T-helper 1 cell treated with Interleukin-12 subunit alpha and Interleukin-12 subunit beta and Interleukin-4 antibody, amounts not matched to agents 30 ng/mL and 1 ng/mL, for 36 hours (primary cell): ENCODE data around the gene SGTA. TPM values are rescaled to one million over a fixed set of nuclear protein-coding genes. Genes with fewer than 3 reads are reported as not detected.

Experiments
- intact Hi-C: fragments of 100-400 bp; cut with micrococcal nuclease; formaldehyde crosslinking; loops from one replicate; pipeline ENCODE4 v1.15.1; 2024
- total RNA-seq: library from RNA; stranded (reverse); gene quantifications from 2 replicates; pipeline ENCODE4 v1.2.3, GENCODE V29; 2022

SGTA gene
- total RNA-seq, 1 donor from 2014 or later, result 49.2 TPM

- intact Hi-C loops, result loop anchor here (10.0 kb wide), 1 partner anchor 374 kb away; the partner anchor contains the start of gene NCLN
These were observed 27.3 kb upstream of the SGTA start for GRCh38 chr19:2810141-2811091.

- intact Hi-C loops, result loop anchor here (10.0 kb wide), 1 partner anchor 375 kb away; the partner anchor contains the start of gene NCLN
These were observed 26.5 kb upstream of the SGTA start for GRCh38 chr19:2809387-2810140.

GRCh38 chr19:2808129-2808941 lies 25.3 kb upstream of the SGTA start:
- intact Hi-C loops, result no loop called here

GRCh38 chr19:2807379-2808128 lies 24.5 kb upstream of the SGTA start:
- intact Hi-C loops, result no loop called here

DNA sequence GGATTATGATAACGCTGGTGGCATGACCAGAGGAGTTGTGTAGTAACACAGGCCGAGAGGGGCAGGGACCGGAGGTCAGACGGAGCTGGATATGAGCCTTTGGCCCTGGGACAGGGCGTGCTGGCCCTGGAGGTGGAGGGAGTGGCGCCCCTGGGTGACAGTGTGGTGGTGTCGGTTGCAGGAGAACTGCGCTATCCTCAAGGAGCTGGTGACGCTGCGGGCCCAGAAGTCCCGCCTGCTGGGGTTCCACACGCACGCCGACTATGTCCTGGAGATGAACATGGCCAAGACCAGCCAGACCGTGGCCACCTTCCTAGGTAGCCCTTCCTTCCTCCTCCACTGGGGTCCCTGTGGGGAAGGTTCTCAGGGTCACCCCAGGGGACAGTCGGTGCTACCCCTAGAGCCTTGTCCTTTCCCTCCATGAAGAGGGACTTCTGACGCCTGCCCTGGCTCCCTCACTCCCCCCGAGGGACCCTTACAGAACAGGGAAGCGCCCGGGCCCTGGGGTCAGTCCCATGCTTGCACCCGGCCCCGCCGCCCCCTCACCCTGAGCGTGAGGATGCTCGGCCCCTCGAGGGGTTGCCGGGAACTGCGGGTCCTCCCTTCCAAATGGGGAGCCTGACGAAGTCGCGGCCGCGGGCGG lies 23.8 kb upstream of the SGTA start:
- intact Hi-C loops, result no loop called here

DNA sequence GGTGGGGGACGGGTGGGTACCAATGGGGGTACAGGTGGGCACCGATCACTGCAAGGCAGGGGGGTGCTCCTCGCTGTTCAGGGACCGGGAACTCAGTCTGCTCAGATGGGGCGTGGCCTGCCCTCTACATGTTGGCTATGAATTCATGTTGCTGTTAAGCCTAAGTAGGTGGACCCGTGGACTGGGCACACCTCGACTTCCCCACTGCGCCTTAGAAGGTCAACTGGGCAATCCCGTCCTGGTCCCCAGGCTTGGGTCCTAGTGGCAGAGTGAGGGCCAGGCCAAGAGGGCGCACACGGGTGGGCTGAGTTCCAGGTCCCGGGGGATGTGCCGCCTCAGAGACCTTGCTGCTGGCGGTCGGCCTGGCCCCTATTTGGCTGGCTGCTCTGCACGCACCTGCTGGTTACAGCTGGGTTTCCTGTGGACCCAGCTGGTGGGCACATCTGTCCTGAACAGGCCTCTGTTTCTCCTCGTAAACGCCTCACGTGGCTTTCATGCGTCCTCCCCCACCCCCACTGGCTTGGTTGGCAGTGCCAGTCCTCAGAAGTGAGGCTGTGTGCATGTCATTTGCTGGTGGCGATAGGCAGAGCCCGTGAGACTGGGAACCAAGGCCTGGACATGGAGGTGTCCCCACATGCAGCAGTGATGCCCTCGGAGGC lies 23.0 kb upstream of the SGTA start:
- intact Hi-C loops, result no loop called here

- intact Hi-C loops, result no loop called here
These were observed 22.3 kb upstream of the SGTA start for GRCh38 chr19:2805261-2805900.

DNA sequence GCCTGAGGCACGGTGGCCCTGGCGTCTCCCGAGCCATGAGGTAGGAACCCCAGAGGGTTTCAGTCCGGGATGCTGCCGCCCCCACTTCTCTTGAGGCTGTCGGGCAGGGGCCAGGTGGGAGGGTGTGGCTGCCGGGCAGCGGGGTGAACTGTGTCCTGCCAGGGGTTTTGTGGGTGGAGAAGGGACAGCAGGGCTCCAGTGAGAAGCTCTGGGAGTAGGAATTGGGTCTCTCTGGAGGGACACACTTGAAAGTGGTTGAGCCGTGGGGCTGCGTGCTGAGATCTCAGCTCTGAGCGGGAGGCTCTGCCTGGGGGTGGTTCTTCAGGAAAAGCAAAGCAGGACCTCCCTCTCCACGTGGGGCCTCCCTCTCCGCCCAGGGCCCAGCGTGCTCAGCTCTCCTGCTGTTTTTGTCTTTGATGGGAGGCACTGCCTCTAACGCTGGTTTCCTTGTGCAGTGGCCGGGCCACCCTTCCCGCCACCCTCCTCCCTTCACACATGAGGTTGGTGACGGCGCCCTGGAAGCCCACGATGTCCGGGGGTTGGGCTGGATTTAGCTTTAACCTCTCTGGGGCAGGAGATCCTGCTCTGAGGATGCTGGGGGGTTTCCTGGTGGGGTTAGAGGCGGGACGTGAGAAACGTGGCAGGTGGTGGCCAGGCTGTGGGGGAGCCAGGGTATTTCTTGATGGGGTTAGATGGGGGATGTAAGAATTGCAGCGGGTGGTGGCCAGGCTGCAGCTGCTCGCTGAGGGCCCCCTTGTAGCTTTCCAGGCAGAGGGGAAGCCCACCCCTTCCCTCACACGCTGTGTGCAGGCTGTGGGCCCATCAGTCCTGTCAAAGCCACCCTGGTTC lies 21.3 kb upstream of the SGTA start:
- intact Hi-C loops, result no loop called here

GRCh38 chr19:2803486-2804155 lies 20.5 kb upstream of the SGTA start:
- intact Hi-C loops, result no loop called here

GRCh38 chr19:2802826-2803225 lies 19.8 kb upstream of the SGTA start:
- intact Hi-C loops, result no loop called here

GRCh38 chr19:2800506-2800905 lies 17.4 kb upstream of the SGTA start:
- intact Hi-C loops, result no loop called here

DNA sequence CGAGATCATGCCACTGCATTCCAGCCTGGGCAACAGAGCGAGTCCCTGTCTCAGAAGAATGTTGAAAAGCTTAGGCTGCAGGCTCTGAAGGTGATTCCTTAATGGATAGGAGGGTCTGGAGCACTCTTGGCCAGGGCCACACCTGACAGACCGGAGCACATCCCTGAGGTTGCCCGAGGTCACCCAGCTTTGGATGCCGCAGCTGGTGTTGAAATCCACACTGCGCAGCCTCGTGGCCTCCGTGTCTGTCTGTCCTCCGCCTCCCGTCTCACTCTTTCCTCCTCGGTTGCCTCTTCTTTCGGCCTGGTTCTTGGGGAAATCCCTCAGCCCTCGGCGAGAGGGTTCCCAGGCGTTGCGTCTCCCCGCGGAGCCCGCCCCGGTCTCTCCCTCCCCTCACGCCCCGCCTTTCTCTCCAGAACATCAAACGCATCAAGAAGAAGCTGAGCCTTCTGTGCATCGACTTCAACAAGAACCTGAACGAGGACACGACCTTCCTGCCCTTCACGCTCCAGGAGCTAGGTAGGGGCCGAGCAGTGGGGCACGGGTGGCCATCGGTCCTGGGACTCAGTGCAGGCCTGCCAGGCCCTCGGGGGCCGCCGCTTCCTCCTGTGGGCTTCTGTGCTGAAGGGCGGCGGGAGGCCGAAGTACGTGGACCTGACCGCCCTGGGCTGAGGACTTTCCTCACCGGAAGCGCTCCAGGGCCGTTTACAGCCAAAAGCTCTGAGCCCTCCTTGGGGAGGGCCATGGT lies 16.4 kb upstream of the SGTA start:
- intact Hi-C loops, result no loop called here

GRCh38 chr19:2798733-2799132 lies 15.7 kb upstream of the SGTA start:
- intact Hi-C loops, result no loop called here

DNA sequence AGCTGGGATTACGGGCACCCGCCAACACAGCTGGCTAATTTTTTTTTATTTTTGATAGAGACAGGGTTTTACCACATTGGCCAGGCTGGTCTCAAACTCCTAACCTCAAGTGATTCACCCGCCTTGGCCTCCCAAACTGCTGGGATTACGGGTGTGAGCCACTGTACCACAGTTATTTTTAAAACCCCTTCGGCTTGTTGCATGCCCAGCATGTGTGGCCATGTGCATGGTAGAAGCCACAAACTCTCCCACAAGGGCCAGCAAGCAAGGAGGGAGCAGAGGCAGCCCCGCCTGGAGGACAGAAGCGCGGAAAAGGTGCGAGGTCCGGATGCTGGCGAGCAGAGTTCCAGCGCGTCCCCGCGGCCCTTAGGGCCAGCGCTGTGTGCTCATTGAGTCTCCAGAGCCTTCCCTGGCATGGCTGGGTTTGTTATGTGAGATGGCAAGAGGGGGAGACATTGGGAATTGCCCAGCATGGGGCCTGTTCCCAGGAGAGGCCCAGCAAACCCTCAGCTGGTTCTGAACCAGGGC lies 15.1 kb upstream of the SGTA start:
- intact Hi-C loops, result no loop called here

DNA sequence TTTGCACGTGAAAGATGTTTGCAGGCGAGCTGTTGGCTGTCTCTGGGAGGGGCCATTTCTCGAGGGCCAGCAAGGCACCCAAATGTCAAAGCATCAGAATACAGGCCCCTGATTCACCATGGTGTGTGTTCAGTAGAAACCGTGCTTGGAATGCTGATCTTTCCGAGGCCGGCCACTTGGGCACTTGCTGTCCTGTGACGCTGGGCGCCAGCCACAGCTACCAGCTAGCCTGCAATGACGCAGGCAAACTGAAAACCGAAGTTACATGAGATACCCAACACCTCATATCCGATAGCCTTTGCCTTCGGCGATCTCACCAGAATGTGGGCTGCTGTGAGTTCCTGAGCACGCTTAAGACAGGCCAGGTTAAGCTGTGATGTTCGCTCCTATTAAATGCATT lies 14.2 kb upstream of the SGTA start:
- intact Hi-C loops, result no loop called here

DNA sequence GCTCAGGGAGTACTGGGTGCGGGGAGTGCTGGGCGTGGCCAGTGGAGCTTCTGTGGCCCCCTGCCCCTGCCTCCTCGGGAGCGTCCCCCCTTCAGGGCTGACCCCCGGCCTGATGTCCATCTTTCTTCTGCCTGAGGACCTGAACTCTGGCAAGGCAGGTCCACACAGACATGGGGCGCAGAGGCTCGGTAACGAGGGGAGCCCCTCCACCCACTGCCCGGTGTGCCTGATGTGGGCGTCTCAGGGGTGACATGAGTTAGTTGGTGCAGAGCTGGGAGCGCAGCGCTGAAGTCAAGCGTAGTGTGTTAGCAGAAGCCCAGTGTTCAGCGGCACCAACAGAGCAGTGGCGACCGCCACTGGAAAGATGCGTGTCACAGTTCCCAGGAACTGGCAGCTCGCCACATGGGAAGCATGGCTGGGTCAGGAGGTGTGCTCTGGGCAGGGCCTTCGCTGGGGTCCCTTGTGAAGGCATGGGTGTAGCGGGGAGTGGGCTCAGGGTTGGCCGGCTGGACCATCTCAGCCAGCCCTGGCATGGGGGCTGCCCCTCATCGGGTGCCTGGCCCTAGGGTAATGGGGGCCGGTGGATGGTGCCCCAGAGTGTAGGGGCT lies 13.7 kb upstream of the SGTA start:
- intact Hi-C loops, result no loop called here
